Measurements from ENCODE around the gene KRTAP2-1.
"Not testable (repeated sequence)": the region's sequence is repeated elsewhere in the genome, so short reads cannot be mapped to it uniquely, and the experiment has no call there.

The KRTAP2-1 gene

GRCh38 chr17:41046735-41047465 lies at the start of gene KRTAP2-1:
Gene KRTAP2-1, minus strand, starts transcription at chr17:41047316. Its CDS starts 49 bp downstream, at chr17:41047267.
- not testable (repeated sequence) for DNase-seq (ENCODE audit: low spot score)

GRCh38 chr17:41096055-41096454 lies 48.9 kb upstream of the KRTAP2-1 start:
- DNase-seq (ENCODE audit: low spot score): no peak

- not testable (repeated sequence) for DNase-seq (ENCODE audit: low spot score)
Measured at GRCh38 chr17:41088760-41089352, 41.7 kb upstream of the KRTAP2-1 start.

- not testable (repeated sequence) for DNase-seq (ENCODE audit: low spot score)
Measured at GRCh38 chr17:41084100-41084856, 37.2 kb upstream of the KRTAP2-1 start, which contains the start of gene KRTAP4-7. Gene KRTAP4-7, plus strand, starts transcription at chr17:41084150. Its CDS starts 57 bp downstream, at chr17:41084207.

GRCh38 chr17:41083427-41083826 lies 36.3 kb upstream of the KRTAP2-1 start:
- not testable (repeated sequence) for DNase-seq (ENCODE audit: low spot score)

GRCh38 chr17:41082626-41083025 lies 35.5 kb upstream of the KRTAP2-1 start:
- no peak for DNase-seq (ENCODE audit: low spot score)

- DNase-seq (ENCODE audit: low spot score): no peak
Measured at GRCh38 chr17:41076788-41077187, 29.7 kb upstream of the KRTAP2-1 start.

- DNase-seq (ENCODE audit: low spot score): no peak
Measured at GRCh38 chr17:41073676-41074075, 26.6 kb upstream of the KRTAP2-1 start.

- DNase-seq (ENCODE audit: low spot score): no peak
Measured at GRCh38 chr17:41071606-41072360, 24.7 kb upstream of the KRTAP2-1 start.

- no peak for DNase-seq (ENCODE audit: low spot score)
Measured at GRCh38 chr17:41069031-41069430, 21.9 kb upstream of the KRTAP2-1 start.

- DNase-seq (ENCODE audit: low spot score): no peak
Measured at GRCh38 chr17:41067281-41067680, 20.2 kb upstream of the KRTAP2-1 start.

GRCh38 chr17:41065829-41066624 lies 18.9 kb upstream of the KRTAP2-1 start, which contains the start of gene KRTAP2-4:
Gene KRTAP2-4, minus strand, starts transcription at chr17:41065879. Its CDS starts 34 bp downstream, at chr17:41065845.
- DNase-seq (ENCODE audit: low spot score): no peak

GRCh38 chr17:41065016-41065689 lies 18.0 kb upstream of the KRTAP2-1 start:
- not testable (repeated sequence) for DNase-seq (ENCODE audit: low spot score)

GRCh38 chr17:41064301-41064700 lies 17.2 kb upstream of the KRTAP2-1 start:
- no peak for DNase-seq (ENCODE audit: low spot score)

GRCh38 chr17:41063449-41063848 lies 16.3 kb upstream of the KRTAP2-1 start:
- DNase-seq (ENCODE audit: low spot score): no peak

- DNase-seq (ENCODE audit: low spot score): no peak
Measured at GRCh38 chr17:41061964-41062363, 14.8 kb upstream of the KRTAP2-1 start.

GRCh38 chr17:41060052-41060604 lies 13.0 kb upstream of the KRTAP2-1 start, which contains the start of gene KRTAP2-3:
Gene KRTAP2-3, minus strand, starts transcription at chr17:41060114. Its CDS starts 64 bp downstream, at chr17:41060050.
- DNase-seq (ENCODE audit: low spot score): no peak

- DNase-seq (ENCODE audit: low spot score): not testable (repeated sequence)
Measured at GRCh38 chr17:41059276-41060051, 12.3 kb upstream of the KRTAP2-1 start.

- no peak for DNase-seq (ENCODE audit: low spot score)
Measured at GRCh38 chr17:41058741-41059140, 11.6 kb upstream of the KRTAP2-1 start.
